H1 (cell line): Measurements from ENCODE around the gene SLC26A8. TPM values are rescaled to one million over a fixed set of nuclear protein-coding genes. Genes with fewer than 3 reads are reported as not detected.
"Not testable (repeated sequence)": the region's sequence is repeated elsewhere in the genome, so short reads cannot be mapped to it uniquely, and the experiment has no call there.

Experiments used
- CTCF ChIA-PET: fragments of 300-600 bp; sonication (Branson Sonifier 250); formaldehyde crosslinking; loops from one replicate; lab custom pipeline; 2021; ENCODE audit not compliant: partially characterized antibody; lab: Charles Lee
- POLR2A ChIA-PET: fragments of 300-600 bp; sonication (Branson Sonifier 250); formaldehyde crosslinking; loops from one replicate; lab custom pipeline; 2021; ENCODE audit warnings: inconsistent platforms; ENCODE audit not compliant: partially characterized antibody; lab: Charles Lee
- DNase-seq, 2 experiments: peaks; one replicate each; pipeline versions ENCODE4 v3.0.0 to v3.0.0-alpha.2; 2010 to 2022; ENCODE audit warnings: low spot score in 2 of 2, low read depth in 1 of 2, mixed read lengths in 1 of 2
- FAIRE-seq: peaks from 2 replicates; lab custom pipeline; 2011; peaks lifted over from hg19 to GRCh38; lab: Jason Lieb, UNC
- H2AFZ ChIP-seq: 2 replicates; pipeline ENCODE4 v1.8.1; 2012; ENCODE audit warnings: low read length, inconsistent platforms
- H2AK5ac ChIP-seq: 2 replicates; pipeline ENCODE4 v1.6.1; 2013; ENCODE audit warnings: low read depth, low read length
- H2BK120ac ChIP-seq: replicated peaks from 2 replicates; pipeline ENCODE3; 2013; ENCODE audit warnings: low read depth, low read length, inconsistent platforms
- H2BK12ac ChIP-seq: 2 replicates; pipeline ENCODE4 v1.6.1; 2013; ENCODE audit warnings: low read depth, low read length
- H2BK15ac ChIP-seq: 2 replicates; pipeline ENCODE4 v1.6.1; 2013; ENCODE audit warnings: low read length
- H2BK20ac ChIP-seq: 2 replicates; pipeline ENCODE4 v1.6.1; 2013; ENCODE audit warnings: low read length
- H2BK5ac ChIP-seq: 2 replicates; pipeline ENCODE4 v1.6.1; 2013; ENCODE audit warnings: low read depth, low read length
- H3K14ac ChIP-seq: 2 replicates; pipeline ENCODE4 v1.6.1; 2013; ENCODE audit warnings: inconsistent platforms; ENCODE audit not compliant: insufficient read length
- H3K18ac ChIP-seq: 2 replicates; pipeline ENCODE4 v1.6.1; 2013; ENCODE audit warnings: low read length; ENCODE audit errors: extremely low read depth
- H3K23ac ChIP-seq: 2 replicates; pipeline ENCODE4 v1.6.1; 2013; ENCODE audit warnings: inconsistent platforms; ENCODE audit not compliant: insufficient read length
- H3K23me2 ChIP-seq: 2 replicates; pipeline ENCODE4 v1.6.1; 2013; ENCODE audit warnings: low read depth, low read length
- H3K27ac ChIP-seq: 2 replicates; pipeline ENCODE4 v1.6.1; 2011; ENCODE audit warnings: low read depth, low read length, inconsistent platforms
- H3K27me3 ChIP-seq, 4 experiments: replicated peaks in 1 of 4; 1 replicate in 1 of 4; 2 replicates in 3 of 4; pipeline versions ENCODE4 v1.6.1 to v1.8.1; 2011 to 2013; ENCODE audit warnings: low read length in 3 of 4, mild to moderate bottlenecking in 3 of 4, inconsistent platforms in 2 of 4, mixed read lengths in 2 of 4, moderate library complexity in 1 of 4; ENCODE audit not compliant: control insufficient read depth in 3 of 4, insufficient read depth in 3 of 4; ENCODE audit errors: extremely low read depth in 1 of 4
- H3K36me3 ChIP-seq, 4 experiments: 2 replicates each; pipeline versions ENCODE4 v1.6.1 to v1.8.1; 2011 to 2013; ENCODE audit warnings: mild to moderate bottlenecking in 4 of 4, low read length in 3 of 4, moderate library complexity in 2 of 4, control low read depth in 1 of 4, inconsistent platforms in 1 of 4; ENCODE audit not compliant: insufficient read depth in 4 of 4, control insufficient read depth in 2 of 4
- H3K4ac ChIP-seq: replicated peaks from 2 replicates; pipeline ENCODE3; 2013; ENCODE audit warnings: low read length, low read depth, mixed read lengths, inconsistent platforms; ENCODE audit not compliant: insufficient read length
- H3K4me1 ChIP-seq, 4 experiments: replicated peaks in 1 of 4; 1 replicate in 1 of 4; 2 replicates in 3 of 4; pipeline versions ENCODE4 v1.6.1 to v1.8.1; 2011 to 2013; ENCODE audit warnings: low read length in 3 of 4, inconsistent platforms in 2 of 4, mixed read lengths in 1 of 4; ENCODE audit not compliant: insufficient read depth in 4 of 4, control insufficient read depth in 3 of 4
- H3K4me2 ChIP-seq, 2 experiments: 2 replicates each; pipeline versions ENCODE4 v1.6.1 to v1.8.1; 2011 to 2013; ENCODE audit warnings: low read depth in 2 of 2, low read length in 2 of 2, control low read depth in 1 of 2, inconsistent platforms in 1 of 2, mild to moderate bottlenecking in 1 of 2; ENCODE audit not compliant: insufficient read depth in 1 of 2
- H3K4me3 ChIP-seq, 4 experiments: fragments of 200-600, 300-600 bp in 1 of 4; sonication (generic), shearing (Covaris generic), sonication (Bioruptor Twin) in 1 of 4; 2 replicates each; pipeline versions ENCODE4 v1.5.1 to v1.8.1; 2011 to 2016; ENCODE audit warnings: low read length in 4 of 4, low read depth in 3 of 4, control low read depth in 2 of 4, inconsistent platforms in 2 of 4, mild to moderate bottlenecking in 2 of 4, mixed read lengths in 1 of 4, moderate library complexity in 1 of 4; ENCODE audit not compliant: insufficient read depth in 2 of 4; ENCODE audit errors: extremely low read depth in 1 of 4
- H3K56ac ChIP-seq: replicated peaks from 2 replicates; pipeline ENCODE3; 2013; ENCODE audit warnings: low read depth, mild to moderate bottlenecking, mixed read lengths, low read length, inconsistent platforms; ENCODE audit not compliant: insufficient read length
- H3K79me1 ChIP-seq: 2 replicates; pipeline ENCODE4 v1.6.1; 2013; ENCODE audit warnings: low read depth, low read length, control low read depth
- H3K79me2 ChIP-seq, 2 experiments: 2 replicates each; pipeline versions ENCODE4 v1.6.1 to v1.8.1; 2012 to 2013; ENCODE audit warnings: low read length in 2 of 2, mild to moderate bottlenecking in 2 of 2, inconsistent platforms in 1 of 2; ENCODE audit not compliant: insufficient read depth in 2 of 2, control insufficient read depth in 1 of 2
- H3K9ac ChIP-seq, 4 experiments: replicated peaks in 1 of 4; 1 replicate in 1 of 4; 2 replicates in 3 of 4; pipeline versions ENCODE4 v1.6.1 to v1.8.1; 2011 to 2013; ENCODE audit warnings: low read depth in 3 of 4, low read length in 3 of 4, control low read depth in 2 of 4, mild to moderate bottlenecking in 2 of 4, moderate library complexity in 2 of 4, inconsistent platforms in 1 of 4; ENCODE audit errors: extremely low read depth in 1 of 4
- H3K9me3 ChIP-seq, 2 experiments: 2 replicates each; pipeline versions ENCODE4 v1.6.1 to v1.8.1; 2012 to 2013; ENCODE audit warnings: mild to moderate bottlenecking in 2 of 2, moderate library complexity in 2 of 2, control low read depth in 1 of 2, inconsistent platforms in 1 of 2, low read depth in 1 of 2, low read length in 1 of 2, mixed read lengths in 1 of 2; ENCODE audit not compliant: insufficient read depth in 2 of 2
- H4K20me1 ChIP-seq, 2 experiments: replicated peaks in 1 of 2; 2 replicates each; pipeline versions ENCODE3 to v1.8.1; 2011 to 2013; ENCODE audit warnings: inconsistent platforms in 2 of 2, low read length in 2 of 2, mild to moderate bottlenecking in 1 of 2; ENCODE audit not compliant: insufficient read depth in 2 of 2, control insufficient read depth in 1 of 2
- H4K5ac ChIP-seq: 2 replicates; pipeline ENCODE4 v1.6.1; 2013; ENCODE audit warnings: low read length, low read depth, mixed read lengths, inconsistent platforms; ENCODE audit not compliant: insufficient read length
- H4K8ac ChIP-seq: 2 replicates; pipeline ENCODE4 v1.8.0; 2013; ENCODE audit warnings: mild to moderate bottlenecking, moderate library complexity, low read length, inconsistent platforms; ENCODE audit not compliant: insufficient read depth; ENCODE audit errors: extremely low read depth
- H4K91ac ChIP-seq: replicated peaks from 2 replicates; pipeline ENCODE3; 2013; ENCODE audit warnings: low read length, mixed read lengths, inconsistent platforms; ENCODE audit not compliant: insufficient read length
- WGBS, 2 experiments: shearing (Covaris generic) in 1 of 2; methylation state at CpG; one replicate each; pipeline versions ENCODE4 v1.1.6 to v1.1.7; 2013 to 2015; ENCODE audit warnings: low lambda C conversion rate in 2 of 2, mixed read lengths in 2 of 2, inconsistent platforms in 1 of 2, low coverage in 1 of 2, missing lambda C conversion rate in 1 of 2; ENCODE audit not compliant: insufficient replicate concordance in 2 of 2, insufficient coverage in 1 of 2, insufficient read length in 1 of 2; ENCODE audit errors: extremely low coverage in 1 of 2, missing lambda C conversion rate in 1 of 2; 5-methylcytosine and 5-hydroxymethylcytosine counted together
- polyA plus RNA-seq, 7 experiments: library from polyadenylated mRNA; depleted of rRNA in 3 of 7; stranded (reverse) in 5 of 7; unstranded in 2 of 7; fragments of >200 nt in 5 of 7; fragments of 200-250 nt in 2 of 7; gene quantifications; 1 replicate in 5 of 7; 2 replicates in 1 of 7; 4 replicates in 1 of 7; pipeline versions ENCODE4 v1.2.1 to v1.2.3, GENCODE V29; 2011 to 2013; ENCODE audit warnings: missing spikeins in 2 of 7, mixed read lengths in 2 of 7
- total RNA-seq: library from RNA; stranded (reverse); fragmentation: NEBNext Ultra II Directional; extraction: Animal tissue kit (Norgen Biotek cat#: 25700); gene quantifications from 2 replicates; pipeline ENCODE4 v1.2.1, GENCODE V29; 2021

SLC26A8 gene
- total and polyA plus RNA-seq, 2 of the 8 experiments (the other 6 are each of a cell fraction or from before 2014, with no cell fraction given): 0.56 to 0.57 TPM

DNA sequence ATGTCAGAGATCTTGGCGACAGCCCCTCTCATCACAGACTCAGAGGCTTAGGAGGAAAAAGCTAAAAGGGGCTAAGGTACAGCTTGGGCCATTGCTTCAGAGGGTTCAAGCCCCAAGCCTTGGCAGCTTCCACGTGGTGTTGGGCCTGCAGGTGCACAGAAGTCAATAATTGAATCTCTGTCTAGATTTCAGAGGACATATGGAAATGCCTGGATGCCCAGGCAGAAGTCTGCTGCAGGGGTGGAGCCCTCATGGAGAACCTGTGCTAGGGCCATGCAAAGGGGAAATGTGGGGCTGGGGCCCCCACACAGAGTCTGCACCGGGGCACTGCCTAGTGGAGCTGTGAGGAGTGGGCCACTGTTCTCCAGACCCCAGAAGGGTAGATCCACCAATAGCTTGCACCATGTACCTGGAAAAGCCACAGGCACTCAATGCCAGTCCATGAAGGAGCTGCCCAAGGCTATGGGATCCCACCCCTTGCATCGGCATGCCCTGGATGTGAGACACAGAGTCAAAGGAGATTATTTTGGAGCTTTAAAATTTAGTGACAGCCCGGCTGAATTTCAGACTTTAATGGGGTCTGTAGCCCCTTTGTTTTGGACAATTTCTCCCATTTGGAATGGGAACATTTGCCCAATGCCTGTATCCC lies 115.6 kb downstream of the SLC26A8 start:
- H2AK5ac ChIP-seq, H2BK20ac ChIP-seq, H3K4ac ChIP-seq, H4K20me1 ChIP-seq, H2BK120ac ChIP-seq, H3K23me2 ChIP-seq, CTCF ChIA-PET, H3K14ac ChIP-seq, H4K91ac ChIP-seq, H3K4me1 ChIP-seq, H4K8ac ChIP-seq, H3K4me3 ChIP-seq, H3K9ac ChIP-seq, H4K5ac ChIP-seq, FAIRE-seq, H3K56ac ChIP-seq, H3K27me3 ChIP-seq, H3K4me2 ChIP-seq, H3K23ac ChIP-seq, H2AFZ ChIP-seq, H3K79me1 ChIP-seq, H2BK15ac ChIP-seq, DNase-seq, H2BK12ac ChIP-seq, H3K27ac ChIP-seq, H2BK5ac ChIP-seq, H3K18ac ChIP-seq: not testable (repeated sequence)
- Histone ChIP-seq H3K9me3 (peaks cover 26% of the 10 kb centered on the region in 2 experiments), H3K36me3 (peaks cover 3 to 56% (median 26%) of the 10 kb centered on the region in 4 experiments; a peak in 7 of 8 replicates), H3K79me2 (peaks cover 4 to 90% of the 10 kb centered on the region in 2 experiments)
- POLR2A ChIA-PET: interaction anchor here (0.9 to 2.2 kb wide), 4 partner anchors 9 to 57 kb away, joined by 3 to 7 read pairs (median 6); partner anchors contain the start of gene SRPK1
- 95% methylated on average over 5 of the region's 5 CpGs; no CpG with 5 or more reads in 1 of the 2 experiments for WGBS, 2 experiments
